ENCODE results near the gene FDXR. TPM values are rescaled to one million over a fixed set of nuclear protein-coding genes. Genes with fewer than 3 reads are reported as not detected.
A peak's percentile ranks its signal among the peaks of the same experiment; 100 is the strongest.

Gene FDXR
- total and polyA plus RNA-seq, 9 of the 15 experiments (the other 6 are each of a cell fraction or from before 2014, with no cell fraction given) = 0.89 to 70.7 (median 30.9) TPM

DNA sequence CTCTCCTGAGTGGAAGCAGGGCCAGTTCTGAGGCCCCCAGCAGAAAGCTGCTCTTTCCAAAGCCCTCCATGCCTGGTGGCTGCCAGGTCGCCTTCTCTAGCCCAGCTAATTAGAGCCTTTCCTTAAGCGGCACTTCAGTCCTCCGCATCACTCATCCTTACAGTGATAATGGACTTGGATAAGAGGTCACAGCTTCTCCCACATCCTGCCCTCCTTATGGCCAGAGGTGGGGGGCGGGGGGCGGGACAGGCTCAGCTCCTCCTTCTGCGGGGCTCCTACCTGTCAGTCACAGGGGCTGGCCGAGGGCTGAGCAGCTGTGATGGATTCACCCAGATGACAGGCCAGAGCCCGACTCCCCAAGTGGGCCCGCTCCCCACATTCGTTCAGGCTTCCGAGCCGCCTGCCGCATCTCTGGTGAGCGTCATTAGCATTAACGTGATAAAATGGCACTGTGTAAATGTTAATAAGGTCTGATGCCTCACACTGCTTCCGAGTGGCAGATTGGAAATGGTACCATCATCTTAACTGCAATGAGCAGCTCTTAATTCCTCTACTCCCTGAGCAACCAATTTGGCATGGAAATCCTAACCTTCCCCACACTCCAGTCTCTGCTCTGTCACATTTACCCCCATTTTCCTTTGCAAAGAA, 54.4 kb downstream of the FDXR start:
- H4K20me1 ChIP-seq (replicated peaks; ENCODE audit: control insufficient read depth, insufficient read depth, low read length) = peaks cover 7% of the 10 kb centered on the region; the same call in 1 of the 2 replicates
- FAIRE-seq (no peak), DNase-seq (ENCODE audit: extremely low read depth in 1 of 4, low spot score in 3 of 4) (peak; percentile 20 to 42 (median 32)), ATAC-seq (peak; percentile 25; the same call in 2 of the 3 replicates)
- H3K9me3 ChIP-seq (replicated peaks; ENCODE audit: control insufficient read depth, insufficient read depth, low read depth, low read length) = no peaks in the 10 kb centered on the region
- H3K36me3 ChIP-seq (ENCODE audit: control insufficient read depth, insufficient read depth, low read length) = no peaks in the 10 kb centered on the region
- no peak overlapping the region for H3K9ac ChIP-seq (ENCODE audit: insufficient read depth in 1 of 2, low read depth in 2 of 2, low read length in 2 of 2)
- H3K27me3 ChIP-seq (ENCODE audit: control insufficient read depth in 2 of 2, insufficient read depth in 2 of 2, low read length in 2 of 2) = no peaks in the 10 kb centered on the region
- H3K4me1 ChIP-seq (replicated peaks in 1 of 2; ENCODE audit: control insufficient read depth in 2 of 2, insufficient read depth in 2 of 2, low read length in 2 of 2) = peaks cover 0 to 3% of the 10 kb centered on the region in 2 experiments; a peak in 1 of 5 replicates
- peaks cover 2% of the 10 kb centered on the region for H3K9me1 ChIP-seq (ENCODE audit: control insufficient read depth, insufficient read depth, low read length)
- 72% methylated on average over 11 of the region's 16 CpGs for WGBS (ENCODE audit: insufficient coverage, low coverage, missing lambda C conversion rate)
- H3K4me2 ChIP-seq (ENCODE audit: insufficient read depth, low read length) = no peak overlapping the region
- no peak overlapping the region for H3K4me3 ChIP-seq
- no TSS peak for BruUV-seq (replicated peaks)
- intact Hi-C loops (cut with micrococcal nuclease) = no loop called here
- H3K79me2 ChIP-seq (ENCODE audit: control insufficient read depth, insufficient read depth, low read length) = no peaks in the 10 kb centered on the region
- in situ Hi-C loops (cut with MboI) = no loop called here
- no peak overlapping the region for H3K27ac ChIP-seq (ENCODE audit: extremely low read depth, low read depth, low read length)
- ChIA-PET POLR2A (interaction anchor here (0.8 to 1.1 kb wide), 2 partner anchors 40 to 50 kb away, joined by 3 read pairs; no protein-coding TSS in a partner anchor), CTCF (ENCODE audit: low intra/inter-chr PET ratio) (no interaction called here)
- TF ChIP-seq, protein P1, sequence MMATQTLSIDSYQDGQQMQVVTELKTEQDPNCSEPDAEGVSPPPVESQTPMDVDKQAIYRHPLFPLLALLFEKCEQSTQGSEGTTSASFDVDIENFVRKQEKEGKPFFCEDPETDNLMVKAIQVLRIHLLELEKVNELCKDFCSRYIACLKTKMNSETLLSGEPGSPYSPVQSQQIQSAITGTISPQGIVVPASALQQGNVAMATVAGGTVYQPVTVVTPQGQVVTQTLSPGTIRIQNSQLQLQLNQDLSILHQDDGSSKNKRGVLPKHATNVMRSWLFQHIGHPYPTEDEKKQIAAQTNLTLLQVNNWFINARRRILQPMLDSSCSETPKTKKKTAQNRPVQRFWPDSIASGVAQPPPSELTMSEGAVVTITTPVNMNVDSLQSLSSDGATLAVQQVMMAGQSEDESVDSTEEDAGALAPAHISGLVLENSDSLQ (IDR thresholded peaks at IDR 0.05) = peak; percentile 53; the same call in 1 of the 2 replicates
- TF ChIP-seq TEAD1 (CRISPR knock-in tag; IDR thresholded peaks at IDR 0.05) = no peak
- TF ChIP-seq, protein P2, sequence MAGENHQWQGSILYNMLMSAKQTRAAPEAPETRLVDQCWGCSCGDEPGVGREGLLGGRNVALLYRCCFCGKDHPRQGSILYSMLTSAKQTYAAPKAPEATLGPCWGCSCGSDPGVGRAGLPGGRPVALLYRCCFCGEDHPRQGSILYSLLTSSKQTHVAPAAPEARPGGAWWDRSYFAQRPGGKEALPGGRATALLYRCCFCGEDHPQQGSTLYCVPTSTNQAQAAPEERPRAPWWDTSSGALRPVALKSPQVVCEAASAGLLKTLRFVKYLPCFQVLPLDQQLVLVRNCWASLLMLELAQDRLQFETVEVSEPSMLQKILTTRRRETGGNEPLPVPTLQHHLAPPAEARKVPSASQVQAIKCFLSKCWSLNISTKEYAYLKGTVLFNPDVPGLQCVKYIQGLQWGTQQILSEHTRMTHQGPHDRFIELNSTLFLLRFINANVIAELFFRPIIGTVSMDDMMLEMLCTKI (IDR thresholded peaks at IDR 0.05; ENCODE audit: partially characterized antibody) = no peak
- TF ChIP-seq, protein P3, sequence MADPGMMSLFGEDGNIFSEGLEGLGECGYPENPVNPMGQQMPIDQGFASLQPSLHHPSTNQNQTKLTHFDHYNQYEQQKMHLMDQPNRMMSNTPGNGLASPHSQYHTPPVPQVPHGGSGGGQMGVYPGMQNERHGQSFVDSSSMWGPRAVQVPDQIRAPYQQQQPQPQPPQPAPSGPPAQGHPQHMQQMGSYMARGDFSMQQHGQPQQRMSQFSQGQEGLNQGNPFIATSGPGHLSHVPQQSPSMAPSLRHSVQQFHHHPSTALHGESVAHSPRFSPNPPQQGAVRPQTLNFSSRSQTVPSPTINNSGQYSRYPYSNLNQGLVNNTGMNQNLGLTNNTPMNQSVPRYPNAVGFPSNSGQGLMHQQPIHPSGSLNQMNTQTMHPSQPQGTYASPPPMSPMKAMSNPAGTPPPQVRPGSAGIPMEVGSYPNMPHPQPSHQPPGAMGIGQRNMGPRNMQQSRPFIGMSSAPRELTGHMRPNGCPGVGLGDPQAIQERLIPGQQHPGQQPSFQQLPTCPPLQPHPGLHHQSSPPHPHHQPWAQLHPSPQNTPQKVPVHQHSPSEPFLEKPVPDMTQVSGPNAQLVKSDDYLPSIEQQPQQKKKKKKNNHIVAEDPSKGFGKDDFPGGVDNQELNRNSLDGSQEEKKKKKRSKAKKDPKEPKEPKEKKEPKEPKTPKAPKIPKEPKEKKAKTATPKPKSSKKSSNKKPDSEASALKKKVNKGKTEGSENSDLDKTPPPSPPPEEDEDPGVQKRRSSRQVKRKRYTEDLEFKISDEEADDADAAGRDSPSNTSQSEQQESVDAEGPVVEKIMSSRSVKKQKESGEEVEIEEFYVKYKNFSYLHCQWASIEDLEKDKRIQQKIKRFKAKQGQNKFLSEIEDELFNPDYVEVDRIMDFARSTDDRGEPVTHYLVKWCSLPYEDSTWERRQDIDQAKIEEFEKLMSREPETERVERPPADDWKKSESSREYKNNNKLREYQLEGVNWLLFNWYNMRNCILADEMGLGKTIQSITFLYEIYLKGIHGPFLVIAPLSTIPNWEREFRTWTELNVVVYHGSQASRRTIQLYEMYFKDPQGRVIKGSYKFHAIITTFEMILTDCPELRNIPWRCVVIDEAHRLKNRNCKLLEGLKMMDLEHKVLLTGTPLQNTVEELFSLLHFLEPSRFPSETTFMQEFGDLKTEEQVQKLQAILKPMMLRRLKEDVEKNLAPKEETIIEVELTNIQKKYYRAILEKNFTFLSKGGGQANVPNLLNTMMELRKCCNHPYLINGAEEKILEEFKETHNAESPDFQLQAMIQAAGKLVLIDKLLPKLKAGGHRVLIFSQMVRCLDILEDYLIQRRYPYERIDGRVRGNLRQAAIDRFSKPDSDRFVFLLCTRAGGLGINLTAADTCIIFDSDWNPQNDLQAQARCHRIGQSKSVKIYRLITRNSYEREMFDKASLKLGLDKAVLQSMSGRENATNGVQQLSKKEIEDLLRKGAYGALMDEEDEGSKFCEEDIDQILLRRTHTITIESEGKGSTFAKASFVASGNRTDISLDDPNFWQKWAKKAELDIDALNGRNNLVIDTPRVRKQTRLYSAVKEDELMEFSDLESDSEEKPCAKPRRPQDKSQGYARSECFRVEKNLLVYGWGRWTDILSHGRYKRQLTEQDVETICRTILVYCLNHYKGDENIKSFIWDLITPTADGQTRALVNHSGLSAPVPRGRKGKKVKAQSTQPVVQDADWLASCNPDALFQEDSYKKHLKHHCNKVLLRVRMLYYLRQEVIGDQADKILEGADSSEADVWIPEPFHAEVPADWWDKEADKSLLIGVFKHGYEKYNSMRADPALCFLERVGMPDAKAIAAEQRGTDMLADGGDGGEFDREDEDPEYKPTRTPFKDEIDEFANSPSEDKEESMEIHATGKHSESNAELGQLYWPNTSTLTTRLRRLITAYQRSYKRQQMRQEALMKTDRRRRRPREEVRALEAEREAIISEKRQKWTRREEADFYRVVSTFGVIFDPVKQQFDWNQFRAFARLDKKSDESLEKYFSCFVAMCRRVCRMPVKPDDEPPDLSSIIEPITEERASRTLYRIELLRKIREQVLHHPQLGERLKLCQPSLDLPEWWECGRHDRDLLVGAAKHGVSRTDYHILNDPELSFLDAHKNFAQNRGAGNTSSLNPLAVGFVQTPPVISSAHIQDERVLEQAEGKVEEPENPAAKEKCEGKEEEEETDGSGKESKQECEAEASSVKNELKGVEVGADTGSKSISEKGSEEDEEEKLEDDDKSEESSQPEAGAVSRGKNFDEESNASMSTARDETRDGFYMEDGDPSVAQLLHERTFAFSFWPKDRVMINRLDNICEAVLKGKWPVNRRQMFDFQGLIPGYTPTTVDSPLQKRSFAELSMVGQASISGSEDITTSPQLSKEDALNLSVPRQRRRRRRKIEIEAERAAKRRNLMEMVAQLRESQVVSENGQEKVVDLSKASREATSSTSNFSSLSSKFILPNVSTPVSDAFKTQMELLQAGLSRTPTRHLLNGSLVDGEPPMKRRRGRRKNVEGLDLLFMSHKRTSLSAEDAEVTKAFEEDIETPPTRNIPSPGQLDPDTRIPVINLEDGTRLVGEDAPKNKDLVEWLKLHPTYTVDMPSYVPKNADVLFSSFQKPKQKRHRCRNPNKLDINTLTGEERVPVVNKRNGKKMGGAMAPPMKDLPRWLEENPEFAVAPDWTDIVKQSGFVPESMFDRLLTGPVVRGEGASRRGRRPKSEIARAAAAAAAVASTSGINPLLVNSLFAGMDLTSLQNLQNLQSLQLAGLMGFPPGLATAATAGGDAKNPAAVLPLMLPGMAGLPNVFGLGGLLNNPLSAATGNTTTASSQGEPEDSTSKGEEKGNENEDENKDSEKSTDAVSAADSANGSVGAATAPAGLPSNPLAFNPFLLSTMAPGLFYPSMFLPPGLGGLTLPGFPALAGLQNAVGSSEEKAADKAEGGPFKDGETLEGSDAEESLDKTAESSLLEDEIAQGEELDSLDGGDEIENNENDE (IDR thresholded peaks at IDR 0.05; ENCODE audit: low read depth, low read length) = no peak
- H2AFZ ChIP-seq (ENCODE audit: low read depth, low read length) = no peak overlapping the region
